GM21717 (cell line): Measurements from ENCODE around the gene AZGP1.
"Not testable (repeated sequence)": the region's sequence is repeated elsewhere in the genome, so short reads cannot be mapped to it uniquely, and the experiment has no call there.

ENCODE experiments used
- ATAC-seq: cut with Tn5 transposase; IDR thresholded peaks from one replicate; pipeline ENCODE4 v1.9.1; 2021; ENCODE audit warnings: mild to moderate bottlenecking, moderate library complexity; ENCODE audit not compliant: unreplicated experiment

Gene AZGP1

DNA sequence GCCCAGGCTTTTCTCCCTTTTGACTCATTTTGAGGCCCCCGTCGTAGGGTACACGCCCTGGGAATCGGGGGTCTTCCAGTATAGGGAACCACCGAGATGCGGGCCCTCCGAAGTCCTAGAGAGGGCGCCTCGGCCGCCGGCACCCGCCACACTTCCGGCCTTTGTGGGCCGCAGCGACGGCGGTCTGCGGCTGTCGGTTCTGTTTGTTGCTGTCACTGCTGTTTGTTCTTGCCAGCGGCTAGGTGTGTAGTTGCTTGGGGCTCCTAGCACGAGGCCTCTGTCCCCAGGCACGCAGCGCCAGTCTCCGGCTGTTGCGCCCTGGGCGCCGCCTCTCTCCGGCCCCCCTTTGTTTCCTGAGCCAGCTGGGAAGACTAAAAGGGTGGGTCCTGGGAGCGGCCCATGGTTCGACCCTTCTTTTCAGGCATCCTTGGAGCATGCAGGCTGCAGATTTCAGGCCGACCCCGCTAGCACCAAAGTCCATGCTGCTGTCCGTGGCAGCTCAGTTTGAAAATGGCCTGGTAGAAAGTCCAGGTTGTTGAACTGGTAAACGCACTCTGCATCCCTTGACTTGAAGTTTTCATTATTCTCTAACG, 21.8 kb upstream of the AZGP1 start:
- ATAC-seq, result no peak

DNA sequence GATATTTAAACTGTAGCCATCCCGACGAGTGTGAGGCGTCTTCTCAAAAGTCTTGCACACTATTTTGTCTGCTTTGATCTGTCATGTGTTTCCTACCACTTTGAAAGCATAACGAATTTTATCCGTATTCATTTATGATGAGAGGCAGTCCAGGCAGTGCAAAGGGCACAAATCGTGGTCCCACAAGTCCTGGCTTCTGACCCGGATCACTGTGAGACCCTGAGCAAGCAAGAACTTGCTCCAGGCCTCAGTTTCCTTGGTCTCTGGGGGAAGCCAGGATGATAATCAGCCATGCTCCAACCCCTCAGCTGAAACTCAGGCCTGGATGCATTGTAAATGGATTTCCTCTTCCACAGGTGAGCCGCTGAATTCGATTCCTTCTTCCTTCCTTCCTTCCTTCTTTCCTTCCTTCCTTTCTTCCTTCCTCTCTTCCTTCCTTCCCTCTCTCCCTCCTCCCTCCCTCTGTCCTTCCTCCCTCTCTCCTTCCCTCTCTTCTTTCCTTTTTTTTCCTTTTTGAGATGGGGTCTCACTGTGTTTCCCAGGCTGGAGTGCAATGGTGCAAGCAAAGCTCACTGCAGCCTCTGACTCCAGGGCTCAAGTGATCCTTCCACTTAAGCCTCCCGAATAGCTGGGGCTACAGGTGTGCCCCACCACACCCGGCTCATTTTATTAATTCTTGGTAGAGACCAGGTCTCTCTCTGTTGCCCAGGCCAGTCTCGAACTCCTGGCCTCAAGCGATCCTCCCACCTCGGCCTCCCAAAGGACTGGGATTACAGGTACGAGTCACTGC, 21.1 kb upstream of the AZGP1 start:
- no peak for ATAC-seq

DNA sequence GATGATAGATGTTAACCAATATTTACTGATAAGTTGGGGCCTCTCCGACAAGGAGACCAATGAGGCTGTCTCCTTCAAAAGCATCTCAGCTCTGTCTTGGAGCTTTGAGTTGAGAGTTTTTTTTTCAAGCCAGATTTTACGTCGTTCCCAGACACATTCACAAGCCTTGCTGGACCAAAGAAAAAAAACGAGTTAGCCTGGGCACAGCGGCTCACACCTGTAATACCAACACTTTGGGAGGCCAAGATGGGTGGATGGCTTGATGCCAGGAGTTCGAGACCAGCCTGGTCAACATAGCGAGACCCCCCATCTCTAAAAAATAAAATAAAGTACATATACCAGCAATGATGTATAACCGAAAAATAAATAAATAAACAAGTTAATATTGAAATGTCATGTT, 19.0 kb upstream of the AZGP1 start:
- ATAC-seq, result no peak

DNA sequence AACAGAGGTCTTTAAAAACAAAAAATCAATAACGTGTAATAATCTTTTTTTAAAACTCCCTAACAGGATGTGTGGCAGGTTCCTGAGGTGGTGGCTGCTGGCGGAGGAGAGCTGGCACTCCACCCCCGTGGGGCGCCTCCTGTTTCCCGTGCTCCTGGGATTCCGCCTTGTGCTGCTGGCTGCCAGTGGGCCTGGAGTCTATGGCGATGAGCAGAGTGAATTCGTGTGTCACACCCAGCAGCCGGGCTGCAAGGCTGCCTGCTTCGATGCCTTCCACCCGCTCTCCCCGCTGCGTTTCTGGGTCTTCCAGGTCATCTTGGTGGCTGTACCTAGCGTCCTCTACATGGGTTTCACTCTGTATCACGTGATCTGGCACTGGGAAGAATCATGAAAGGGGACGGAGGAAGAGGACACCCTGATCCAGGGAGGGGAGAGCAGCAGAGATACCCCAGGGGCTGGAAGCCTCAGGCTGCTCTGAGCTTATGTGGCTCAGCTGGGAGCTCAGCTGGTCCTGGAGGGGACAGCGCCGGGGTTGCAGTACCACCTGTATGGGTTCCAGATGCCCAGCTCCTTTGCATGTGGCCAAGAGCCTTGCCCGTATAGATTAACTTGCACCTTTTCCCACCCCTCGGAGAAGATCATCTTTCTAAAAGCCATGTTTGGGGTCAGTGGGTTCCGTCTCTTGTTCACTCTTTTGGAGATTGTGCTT, 16.7 kb upstream of the AZGP1 start:
- ATAC-seq, result no peak

DNA sequence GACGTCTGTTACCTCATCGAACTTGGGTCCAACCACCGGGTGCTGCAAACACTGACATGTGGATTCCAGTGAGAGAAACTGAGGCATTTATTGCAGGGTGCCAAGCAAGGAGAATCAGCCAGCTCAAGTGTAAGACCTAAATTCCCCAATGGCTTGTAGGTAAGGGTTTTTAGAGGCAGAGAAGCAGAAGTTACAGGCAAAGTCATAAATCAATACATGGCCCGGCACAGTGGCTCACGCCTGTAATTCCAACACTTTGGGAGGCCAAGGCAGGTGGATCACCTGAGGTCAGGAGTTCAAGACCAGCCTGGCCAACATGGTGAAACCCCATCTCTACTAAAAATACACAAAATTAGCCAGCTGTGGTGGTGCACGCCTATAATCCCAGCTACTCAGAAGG, 15.7 kb upstream of the AZGP1 start:
- not testable (repeated sequence) for ATAC-seq

DNA sequence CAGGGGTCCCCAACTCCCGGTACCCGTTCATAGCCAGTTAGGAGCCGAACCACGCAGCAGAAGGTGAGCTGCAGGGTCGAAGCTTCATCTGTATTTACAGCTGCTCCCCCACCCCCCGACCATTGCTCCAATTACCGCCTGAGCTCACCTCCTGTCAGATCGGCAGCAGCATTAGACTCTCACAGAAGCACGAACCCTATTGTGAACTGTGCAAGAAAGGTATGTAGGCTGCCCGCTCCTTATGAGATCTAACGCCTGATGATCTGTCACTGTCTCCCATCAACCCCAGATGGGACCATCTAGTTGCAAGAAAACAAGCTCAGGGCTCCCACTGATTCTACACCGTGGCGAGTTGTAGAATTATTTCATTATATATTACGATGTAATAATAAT, 14.6 kb upstream of the AZGP1 start:
- no peak for ATAC-seq

DNA sequence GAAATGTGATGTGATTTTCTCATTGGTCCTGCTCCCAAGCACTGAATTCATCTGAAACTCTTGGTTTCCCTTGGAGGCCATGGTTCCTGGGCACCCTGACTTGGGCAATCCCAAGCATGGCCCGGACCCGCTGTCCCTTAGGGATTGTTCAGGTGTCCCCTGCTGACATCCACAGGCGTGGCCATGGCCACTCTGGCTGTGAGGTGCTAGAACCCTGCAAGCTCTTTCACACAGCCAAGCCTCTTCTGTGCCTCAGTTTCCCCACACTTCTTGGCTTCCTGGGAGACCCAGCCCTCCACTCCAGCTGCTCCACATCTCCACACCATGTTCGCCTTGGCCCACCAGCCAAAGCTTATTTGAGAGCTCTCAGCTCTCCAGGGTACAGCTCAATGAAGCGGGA, 12.0 kb upstream of the AZGP1 start:
- no peak for ATAC-seq

DNA sequence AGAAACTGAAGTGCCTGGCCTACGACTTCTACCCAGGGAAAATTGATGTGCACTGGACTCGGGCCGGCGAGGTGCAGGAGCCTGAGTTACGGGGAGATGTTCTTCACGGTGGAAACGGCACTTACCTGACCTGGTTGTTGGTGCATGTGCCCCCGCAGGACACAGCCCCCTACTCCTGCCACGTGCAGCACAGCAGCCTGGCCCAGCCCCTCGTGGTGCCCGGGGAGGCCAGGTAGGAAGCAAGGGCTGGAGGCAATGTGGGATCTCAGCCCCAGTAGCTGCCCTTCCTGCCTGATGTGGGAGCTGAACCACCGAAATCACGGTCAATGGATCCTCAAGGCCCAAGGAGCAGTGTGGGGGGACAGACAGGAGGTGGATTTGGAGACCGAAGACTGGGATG, 11.5 kb upstream of the AZGP1 start:
- ATAC-seq, result not testable (repeated sequence)

DNA sequence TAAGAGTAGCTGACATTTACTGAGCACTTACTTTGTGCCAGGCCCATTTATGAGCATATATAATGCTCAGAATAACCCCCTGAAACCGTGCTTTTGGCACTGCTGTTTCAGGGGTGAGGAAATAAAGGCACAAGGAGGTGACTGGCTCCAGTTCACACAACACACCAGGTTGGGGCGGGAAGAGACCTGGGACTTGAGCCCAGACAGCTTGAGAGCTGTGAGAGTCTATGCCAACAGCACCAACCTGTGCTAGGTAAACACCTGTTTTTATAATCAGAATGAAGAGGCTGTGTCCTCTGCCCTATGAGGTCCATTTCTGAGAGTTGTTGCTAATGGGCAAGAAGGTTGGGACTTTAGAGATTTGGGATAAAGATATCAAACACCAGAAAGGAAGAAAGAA, 8.8 kb upstream of the AZGP1 start:
- no peak for ATAC-seq

DNA sequence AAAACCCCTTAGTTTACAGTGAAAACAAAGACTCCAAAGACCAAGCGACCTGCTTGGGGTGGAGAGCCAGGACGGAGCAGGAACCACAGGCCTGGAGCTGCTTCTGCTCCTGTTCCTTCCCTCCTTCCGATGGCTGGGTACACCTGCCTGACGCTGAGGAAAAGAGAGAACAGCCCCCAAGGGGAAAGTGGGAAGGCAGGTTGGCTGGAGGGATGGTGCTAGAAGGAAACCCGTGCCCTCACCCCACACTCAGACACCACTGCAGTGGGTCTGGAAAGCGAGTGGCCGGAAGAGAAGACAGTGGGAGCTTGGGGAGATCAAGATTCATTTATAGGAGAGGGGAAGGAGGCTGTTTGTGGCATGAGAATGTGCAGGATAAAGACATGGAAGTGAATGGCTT, 5.2 kb upstream of the AZGP1 start:
- not testable (repeated sequence) for ATAC-seq

DNA sequence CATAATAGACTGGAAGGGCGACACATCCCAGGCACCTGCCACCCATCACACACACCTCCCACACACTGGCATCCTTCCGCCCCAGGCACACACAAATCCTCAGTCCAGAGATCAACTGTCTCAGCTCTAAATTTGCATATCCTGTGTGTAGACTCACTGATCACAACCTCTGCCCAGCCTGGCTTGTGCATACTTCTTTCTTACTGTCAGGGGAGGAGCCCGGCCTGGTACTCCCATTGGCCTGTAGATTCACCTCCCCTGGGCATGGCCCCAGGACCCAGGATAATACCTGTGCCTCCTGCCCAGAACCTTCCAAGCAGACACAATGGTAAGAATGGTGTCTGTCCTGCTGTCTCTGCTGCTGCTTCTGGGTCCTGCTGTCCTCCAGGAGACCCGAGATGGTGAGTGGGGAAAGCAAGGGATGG, 4.6 kb upstream of the AZGP1 start:
- not testable (repeated sequence) for ATAC-seq

DNA sequence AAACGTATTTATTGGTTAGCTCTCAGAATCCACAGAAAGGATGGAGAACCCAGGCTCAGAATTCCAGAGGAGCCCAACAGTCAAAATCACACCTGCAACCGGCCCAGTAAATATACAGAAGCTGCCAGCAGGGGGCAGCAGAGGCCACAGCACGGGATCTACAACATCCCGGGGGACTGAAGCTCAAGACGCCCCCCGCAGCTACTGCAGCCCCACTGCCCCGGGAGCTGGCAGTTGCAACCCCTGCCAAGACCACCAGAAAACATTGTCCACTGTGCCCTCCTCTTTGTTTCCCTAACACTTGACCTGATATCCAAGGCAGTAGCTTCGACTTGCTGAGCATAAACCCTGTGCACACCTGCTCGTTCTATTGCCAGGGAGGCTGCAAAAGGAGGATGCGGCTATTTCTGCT, 4.0 kb upstream of the AZGP1 start:
- ATAC-seq, result not testable (repeated sequence)

DNA sequence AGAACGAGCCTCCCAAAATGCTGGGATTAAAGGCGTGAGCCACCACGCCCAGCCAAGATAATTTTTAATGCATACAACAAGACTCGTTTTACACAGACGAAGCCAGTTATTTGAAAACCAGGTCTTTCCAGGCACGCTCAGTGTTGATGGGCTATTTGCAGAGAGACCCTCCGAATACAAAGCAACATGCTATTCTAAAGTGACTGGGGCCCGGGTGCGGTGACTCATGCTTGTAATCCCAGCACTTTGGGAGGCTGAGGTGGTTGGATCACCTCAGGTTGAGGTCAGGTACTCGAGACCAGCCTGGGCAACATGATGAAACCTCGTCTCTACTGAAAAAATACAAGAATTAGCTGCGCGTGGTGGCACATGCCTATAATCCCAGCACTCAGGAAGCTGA, 795 bp upstream of the AZGP1 start:
- ATAC-seq, result no peak

DNA sequence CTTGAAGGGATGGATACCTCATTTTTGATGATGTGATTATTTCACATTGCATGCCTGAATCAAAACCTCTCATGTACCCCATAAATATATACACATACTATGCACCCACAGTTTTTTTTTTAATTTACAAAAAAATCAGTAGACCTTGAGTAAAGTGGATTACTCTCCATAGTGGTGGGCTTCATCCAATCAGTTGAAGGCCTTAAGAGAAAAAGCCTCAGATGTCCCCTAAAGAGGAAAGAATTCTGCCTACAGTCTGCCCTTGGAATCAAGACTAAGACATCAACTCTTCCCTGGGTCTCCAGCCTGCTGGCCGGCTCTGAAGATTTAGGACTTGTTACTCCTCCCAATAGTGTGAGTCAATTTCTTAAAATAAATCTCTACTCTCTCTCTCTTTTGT, 1.1 kb downstream of the AZGP1 start:
- no peak for ATAC-seq

DNA sequence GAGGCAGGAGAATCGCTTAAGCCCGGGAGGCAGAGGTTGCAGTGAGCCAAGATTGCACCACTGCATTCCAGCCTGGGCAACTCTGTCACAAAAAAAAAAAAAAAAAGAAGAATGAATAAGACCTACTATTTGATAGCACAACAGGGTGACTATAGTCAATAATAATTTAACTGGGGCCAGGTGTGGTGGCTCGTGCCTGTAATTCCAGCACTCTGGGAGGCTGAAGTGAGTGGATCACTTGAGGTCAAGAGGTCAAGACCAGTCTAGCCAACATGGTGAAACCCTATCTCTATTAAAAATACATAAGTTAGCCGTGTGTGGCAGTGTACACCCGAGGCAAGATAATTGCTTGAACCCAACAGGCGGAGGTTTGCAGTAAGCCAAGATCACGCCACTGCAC, 2.0 kb downstream of the AZGP1 start:
- not testable (repeated sequence) for ATAC-seq

DNA sequence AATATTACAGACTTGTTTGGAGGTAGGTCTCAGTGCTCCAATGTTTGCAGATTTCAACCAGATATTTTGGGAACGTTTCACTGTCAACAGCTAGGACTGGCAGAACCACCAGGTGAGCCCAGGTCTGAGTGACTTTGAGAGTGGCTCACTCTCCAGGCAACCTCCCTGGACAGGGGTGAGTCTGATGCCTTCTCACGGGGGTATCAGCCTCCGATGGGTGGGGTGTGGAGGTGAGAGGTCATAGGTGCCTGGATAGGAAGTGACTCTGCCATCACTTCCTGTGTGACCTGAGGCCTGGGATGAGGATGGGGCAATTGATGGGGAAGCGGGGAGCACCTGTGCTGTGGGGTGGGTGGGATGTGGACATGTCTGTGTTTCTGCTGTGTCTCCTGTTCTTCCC, 4.6 kb downstream of the AZGP1 start:
- no peak for ATAC-seq

DNA sequence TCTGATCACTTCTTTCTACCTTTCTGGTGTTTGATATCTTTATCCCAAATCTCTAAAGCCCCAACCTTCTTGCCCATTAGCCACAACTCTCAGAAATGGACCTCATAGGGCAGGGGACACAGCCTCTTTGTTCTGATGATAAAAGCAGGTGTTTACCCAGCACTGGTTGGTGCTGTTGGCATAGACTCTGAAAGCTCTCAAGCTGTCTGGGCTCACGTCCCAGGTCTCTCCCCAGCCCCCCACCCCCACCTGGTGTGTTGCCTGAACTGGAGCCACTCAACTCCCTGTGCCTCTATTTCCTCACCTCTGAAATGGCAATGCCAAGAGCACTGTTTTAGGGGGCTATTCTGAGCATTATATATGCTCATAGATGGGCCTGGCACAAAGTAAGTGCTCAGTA, 6.0 kb downstream of the AZGP1 start:
- ATAC-seq, result not testable (repeated sequence)

DNA sequence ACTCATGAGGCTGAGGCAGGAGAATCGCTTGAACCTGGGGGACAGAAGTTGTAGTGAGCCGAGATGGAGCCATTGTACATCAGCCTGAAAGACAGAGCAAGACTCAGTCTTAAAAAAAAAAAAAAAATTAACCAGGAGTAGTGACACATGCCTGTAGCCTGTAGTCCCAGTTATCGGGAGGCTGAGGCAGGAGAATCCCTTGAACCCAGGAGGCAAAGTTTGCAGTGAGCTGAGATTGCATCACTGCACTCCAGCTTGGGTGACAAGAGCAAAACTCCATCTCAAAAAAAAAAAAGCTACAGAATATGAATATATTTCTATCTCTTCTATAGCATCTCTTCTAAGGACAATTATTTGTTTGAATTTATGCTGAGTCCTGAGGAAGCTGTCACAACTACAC, 6.5 kb downstream of the AZGP1 start:
- ATAC-seq, result no peak

DNA sequence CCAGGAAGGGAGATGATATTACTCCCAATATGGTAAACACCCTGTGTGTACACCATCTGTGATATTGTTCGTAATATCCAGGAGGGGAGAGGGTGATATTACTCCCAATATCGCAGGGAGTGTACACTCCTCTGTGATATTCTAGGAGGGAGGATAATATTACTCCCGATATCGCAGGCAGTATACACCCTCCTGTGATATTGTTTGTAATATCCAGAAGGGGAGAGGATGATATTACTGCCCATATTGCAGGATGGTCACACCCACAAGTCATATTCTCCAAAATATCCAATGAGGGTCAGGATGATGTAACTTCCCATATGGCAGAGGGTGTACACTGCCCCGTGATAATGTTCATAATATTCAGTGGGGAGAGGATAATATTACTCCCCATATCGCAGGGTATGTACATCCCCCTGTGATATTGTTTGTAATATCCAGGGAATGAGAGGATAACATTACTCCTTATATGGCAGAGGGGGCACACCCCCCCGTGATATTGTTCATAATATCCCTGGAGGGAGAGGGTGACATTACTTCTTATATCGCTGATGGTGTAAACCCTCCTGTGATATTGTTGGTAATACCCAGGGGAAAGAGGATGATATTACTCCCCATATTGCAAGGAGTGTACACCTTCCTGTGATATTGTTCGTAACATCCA, 17.1 kb downstream of the AZGP1 start:
- ATAC-seq, result no peak

DNA sequence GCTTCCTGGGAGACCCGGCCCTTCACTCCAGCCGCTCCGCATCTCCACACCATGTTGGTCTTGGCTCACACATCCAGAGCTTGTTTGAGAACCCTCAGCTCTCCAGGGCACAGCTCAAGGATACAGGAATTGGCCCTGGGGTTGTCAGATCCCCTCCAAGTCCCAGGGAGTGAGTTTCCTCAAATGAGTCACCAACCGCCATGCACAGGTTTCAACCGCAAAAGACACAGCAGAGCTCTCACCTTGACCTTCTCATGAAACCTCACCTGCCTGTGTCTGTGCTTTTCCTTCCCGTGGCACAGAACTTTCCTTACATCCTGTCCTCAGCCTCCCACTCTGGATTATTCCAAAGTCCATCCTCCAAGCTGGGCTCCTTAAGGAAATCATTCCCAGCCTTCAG, 20.6 kb downstream of the AZGP1 start:
- ATAC-seq, result no peak

DNA sequence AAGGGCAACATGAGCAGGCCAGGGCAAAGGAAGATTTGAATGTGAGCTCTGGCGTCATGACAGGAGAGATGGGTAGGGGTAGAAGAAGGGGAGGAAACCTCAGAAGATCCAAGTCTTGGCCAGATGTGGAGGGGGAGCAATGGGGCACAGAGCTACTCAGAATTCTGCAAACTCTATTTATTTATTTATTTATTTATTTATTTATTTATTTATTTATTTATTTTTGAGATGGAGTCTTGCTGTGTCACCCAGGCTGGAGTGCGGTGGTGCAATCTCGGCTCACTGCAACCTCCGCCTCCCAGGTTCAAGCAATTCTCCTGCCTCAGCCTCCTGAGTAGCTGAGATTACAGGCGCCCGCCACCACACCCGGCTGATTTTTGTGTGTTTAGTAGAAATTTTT, 21.2 kb downstream of the AZGP1 start:
- ATAC-seq, result not testable (repeated sequence)

DNA sequence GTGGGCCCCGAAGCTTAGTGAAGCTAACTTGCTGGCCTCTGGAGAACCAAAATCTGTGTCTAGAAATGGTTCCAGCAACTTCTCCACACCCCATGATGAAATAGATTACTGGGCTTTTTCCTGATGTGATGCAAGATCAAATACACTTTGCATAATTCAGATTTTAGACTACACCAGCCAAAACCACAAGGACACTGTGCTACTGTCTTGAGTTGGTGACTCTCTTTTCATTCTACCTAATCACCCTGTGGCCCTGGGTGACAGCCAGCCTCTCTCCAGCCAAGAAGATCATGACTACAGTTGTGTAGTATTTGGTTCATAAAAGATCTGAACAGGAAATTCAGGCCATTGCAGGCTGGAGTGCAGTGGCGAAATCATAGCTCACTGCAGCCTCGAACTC, 22.2 kb downstream of the AZGP1 start:
- no peak for ATAC-seq
